Caco-2 (cell line): ENCODE measurements around the gene MAK. TPM values are rescaled to one million over a fixed set of nuclear protein-coding genes. Genes with fewer than 3 reads are reported as not detected.
"Not testable (repeated sequence)": the region's sequence is repeated elsewhere in the genome, so short reads cannot be mapped to it uniquely, and the experiment has no call there.

Experiments used
- BruUV-seq: library from RNA; stranded (reverse); fragments of 400-500 nt; replicated peaks from 2 replicates; lab custom pipeline; 2021; lab: Mats Ljungman, UMichigan
- CTCF ChIA-PET: fragments of 300-600 bp; sonication (Branson Sonifier 250); formaldehyde crosslinking; loops from one replicate; lab custom pipeline; 2022; ENCODE audit warnings: antibody characterized with exemption; lab: Charles Lee
- POLR2A ChIA-PET: fragments of 300-600 bp; sonication (Branson Sonifier 250); formaldehyde crosslinking; loops from one replicate; lab custom pipeline; 2022; ENCODE audit warnings: antibody characterized with exemption; lab: Charles Lee
- DNase-seq, 2 experiments: peaks; one replicate each; pipeline versions ENCODE4 v3.0.0 to v3.0.0-alpha.2; 2020 to 2022
- H3K27me3 ChIP-seq: replicated peaks from 2 replicates; pipeline ENCODE4 v1.6.0; 2011; ENCODE audit warnings: low read length; ENCODE audit not compliant: control insufficient read depth, insufficient read depth
- H3K36me3 ChIP-seq: 2 replicates; pipeline ENCODE4 v1.5.1; 2011; ENCODE audit warnings: low read length; ENCODE audit not compliant: control insufficient read depth, insufficient read depth
- H3K4me1 ChIP-seq: fragments of 250-450 bp; sonication (Bioruptor Pico); 2 replicates; pipeline ENCODE4 v1.5.1; 2020; ENCODE audit warnings: mild to moderate bottlenecking
- H3K4me3 ChIP-seq: 2 replicates; pipeline ENCODE4 v1.5.1; 2011; ENCODE audit warnings: low read depth, mild to moderate bottlenecking, control low read depth, low read length
- H3K9me3 ChIP-seq: fragments of 250-450 bp; sonication (Bioruptor Pico); 2 replicates; pipeline ENCODE4 v1.5.1; 2020; ENCODE audit warnings: mild to moderate bottlenecking, moderate library complexity
- H3K27ac Mint-ChIP-seq: one replicate; pipeline ENCODE4 v1.8.0; 2022; ENCODE audit warnings: mixed read lengths; ENCODE audit not compliant: unreplicated experiment
- H3K27me3 Mint-ChIP-seq: one replicate; pipeline ENCODE4 v1.8.0; 2022; ENCODE audit warnings: mixed read lengths; ENCODE audit not compliant: insufficient read depth, unreplicated experiment
- H3K36me3 Mint-ChIP-seq: one replicate; pipeline ENCODE4 v1.8.0; 2022; ENCODE audit warnings: mild to moderate bottlenecking, mixed read lengths; ENCODE audit not compliant: insufficient read depth, unreplicated experiment
- H3K4me1 Mint-ChIP-seq: one replicate; pipeline ENCODE4 v1.8.0; 2022; ENCODE audit warnings: low read depth, mixed read lengths; ENCODE audit not compliant: unreplicated experiment
- H3K4me3 Mint-ChIP-seq: one replicate; pipeline ENCODE4 v1.8.0; 2022; ENCODE audit warnings: mild to moderate bottlenecking, moderate library complexity, mixed read lengths; ENCODE audit not compliant: unreplicated experiment
- H3K9me3 Mint-ChIP-seq: one replicate; pipeline ENCODE4 v1.8.0; 2022; ENCODE audit warnings: mixed read lengths; ENCODE audit not compliant: unreplicated experiment
- CTCF ChIP-seq, 2 experiments: fragments of 200-600 bp in 1 of 2; IDR thresholded peaks; 1 replicate in 1 of 2; 2 replicates in 1 of 2; pipeline versions ENCODE4 v1.5.1 to v1.8.0; 2011 to 2022; ENCODE audit warnings: antibody characterized with exemption in 1 of 2, control low read depth in 1 of 2, inconsistent platforms in 1 of 2, low read depth in 1 of 2, low read length in 1 of 2, mild to moderate bottlenecking in 1 of 2, moderate library complexity in 1 of 2; ENCODE audit not compliant: insufficient read depth in 1 of 2, severe bottlenecking in 1 of 2, unreplicated experiment in 1 of 2
- intact Hi-C: fragments of 100-400 bp; cut with micrococcal nuclease; formaldehyde crosslinking; loops from one replicate; pipeline ENCODE4 v1.10.0; 2022; ENCODE audit not compliant: unreplicated experiment
- total RNA-seq: library from RNA; stranded (reverse); gene quantifications from 2 replicates; pipeline ENCODE4 v1.2.3, GENCODE V29; 2022

MAK gene
- total RNA-seq, 1 experiment from 2014 or later, result 0.16 TPM

GRCh38 chr6:10884245-10884972 lies 46.1 kb upstream of the MAK start:
- Histone ChIP-seq H3K9me3 (no peaks in the 10 kb centered on the region), H3K4me3 (no peak overlapping the region), H3K27me3 (no peaks in the 10 kb centered on the region), H3K4me1 (no peaks in the 10 kb centered on the region), H3K36me3 (no peaks in the 10 kb centered on the region)
- ChIA-PET CTCF (no interaction called here), POLR2A (no interaction called here)
- H3K9me3 Mint-ChIP-seq, result no peaks in the 10 kb centered on the region
- H3K4me1 Mint-ChIP-seq, result no peaks in the 10 kb centered on the region
- no TSS peak for BruUV-seq
- H3K27ac Mint-ChIP-seq, result no peak overlapping the region
- TF ChIP-seq CTCF (IDR thresholded peaks at IDR 0.05; ENCODE audit: insufficient read depth in 1 of 2, low read depth in 1 of 2, low read length in 1 of 2, severe bottlenecking in 1 of 2, unreplicated experiment in 1 of 2), result no peak
- no peaks in the 10 kb centered on the region for H3K27me3 Mint-ChIP-seq
- H3K36me3 Mint-ChIP-seq, result no peaks in the 10 kb centered on the region
- no peak overlapping the region for H3K4me3 Mint-ChIP-seq
- intact Hi-C loops, result no loop called here
- no peak for DNase-seq

- POLR2A ChIA-PET, result no interaction called here
- intact Hi-C loops, result no loop called here
- CTCF ChIA-PET, result no interaction called here
- no peaks in the 10 kb centered on the region for H3K4me1 Mint-ChIP-seq
- H3K9me3 Mint-ChIP-seq, result no peaks in the 10 kb centered on the region
- H3K4me3 ChIP-seq, result no peak overlapping the region
- BruUV-seq, result no TSS peak
- H3K4me1 ChIP-seq, result no peaks in the 10 kb centered on the region
- no peaks in the 10 kb centered on the region for H3K27me3 ChIP-seq
- H3K27me3 Mint-ChIP-seq, result no peaks in the 10 kb centered on the region
- no peak overlapping the region for H3K27ac Mint-ChIP-seq
- no peaks in the 10 kb centered on the region for H3K9me3 ChIP-seq
- TF ChIP-seq CTCF (IDR thresholded peaks at IDR 0.05; ENCODE audit: insufficient read depth in 1 of 2, low read depth in 1 of 2, low read length in 1 of 2, severe bottlenecking in 1 of 2, unreplicated experiment in 1 of 2), result no peak
- DNase-seq, result no peak
- H3K36me3 ChIP-seq, result no peaks in the 10 kb centered on the region
- no peaks in the 10 kb centered on the region for H3K36me3 Mint-ChIP-seq
- no peak overlapping the region for H3K4me3 Mint-ChIP-seq
Observed at GRCh38 chr6:10883312-10884244, 45.2 kb upstream of the MAK start.

- DNase-seq, result no peak
- H3K9me3 ChIP-seq, result no peaks in the 10 kb centered on the region
- H3K27me3 ChIP-seq, result no peaks in the 10 kb centered on the region
- Mint-ChIP-seq H3K9me3 (no peaks in the 10 kb centered on the region), H3K27ac (no peak overlapping the region), H3K4me1 (no peaks in the 10 kb centered on the region), H3K36me3 (no peaks in the 10 kb centered on the region), H3K4me3 (no peak overlapping the region), H3K27me3 (no peaks in the 10 kb centered on the region)
- H3K4me3 ChIP-seq, result no peak overlapping the region
- CTCF ChIA-PET, result no interaction called here
- POLR2A ChIA-PET, result no interaction called here
- no peaks in the 10 kb centered on the region for H3K4me1 ChIP-seq
- H3K36me3 ChIP-seq, result no peaks in the 10 kb centered on the region
- TF ChIP-seq CTCF (IDR thresholded peaks at IDR 0.05; ENCODE audit: insufficient read depth in 1 of 2, low read depth in 1 of 2, low read length in 1 of 2, severe bottlenecking in 1 of 2, unreplicated experiment in 1 of 2), result no peak
- no TSS peak for BruUV-seq
- intact Hi-C loops, result no loop called here
Observed at GRCh38 chr6:10882657-10883171, 44.4 kb upstream of the MAK start.

GRCh38 chr6:10882253-10882630 lies 43.9 kb upstream of the MAK start:
- H3K27me3 ChIP-seq, CTCF ChIA-PET, H3K9me3 Mint-ChIP-seq, H3K4me3 ChIP-seq, H3K4me3 Mint-ChIP-seq, H3K4me1 ChIP-seq, DNase-seq, BruUV-seq, H3K36me3 Mint-ChIP-seq, H3K4me1 Mint-ChIP-seq, POLR2A ChIA-PET, H3K27ac Mint-ChIP-seq, H3K36me3 ChIP-seq, H3K9me3 ChIP-seq, intact Hi-C loops, H3K27me3 Mint-ChIP-seq: not testable (repeated sequence)
